ENCODE data around the gene SYNPO2L.
"Not testable (repeated sequence)": the region's sequence is repeated elsewhere in the genome, so short reads cannot be mapped to it uniquely, and the experiment has no call there.

SYNPO2L gene

GRCh38 chr10:73617143-73617542 is 38.7 kb downstream of the SYNPO2L start:
- DNase-seq (ENCODE audit: low read depth): not testable (repeated sequence)

DNA sequence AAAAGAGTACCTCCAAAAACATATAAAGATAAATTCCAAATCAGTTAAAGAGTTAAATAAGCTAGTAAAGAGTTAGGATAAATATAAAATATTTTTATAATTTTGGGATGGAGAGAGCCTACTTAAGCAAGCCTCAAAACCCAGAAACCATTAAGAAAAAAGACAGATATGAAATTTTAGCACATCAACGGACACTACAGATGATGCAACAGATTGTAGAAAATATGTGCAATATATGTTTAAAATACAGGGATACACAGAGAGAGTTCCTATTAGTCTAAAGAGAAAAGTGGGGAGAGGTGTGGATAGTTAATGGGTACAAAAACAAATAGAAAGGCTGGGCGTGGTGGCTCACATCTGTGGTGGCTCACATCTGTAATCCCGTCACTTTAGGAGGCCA is 41.1 kb downstream of the SYNPO2L start:
- DNase-seq (ENCODE audit: low read depth): no peak

GRCh38 chr10:73609116-73609515 is 46.7 kb downstream of the SYNPO2L start:
- DNase-seq (ENCODE audit: low read depth): no peak

DNA sequence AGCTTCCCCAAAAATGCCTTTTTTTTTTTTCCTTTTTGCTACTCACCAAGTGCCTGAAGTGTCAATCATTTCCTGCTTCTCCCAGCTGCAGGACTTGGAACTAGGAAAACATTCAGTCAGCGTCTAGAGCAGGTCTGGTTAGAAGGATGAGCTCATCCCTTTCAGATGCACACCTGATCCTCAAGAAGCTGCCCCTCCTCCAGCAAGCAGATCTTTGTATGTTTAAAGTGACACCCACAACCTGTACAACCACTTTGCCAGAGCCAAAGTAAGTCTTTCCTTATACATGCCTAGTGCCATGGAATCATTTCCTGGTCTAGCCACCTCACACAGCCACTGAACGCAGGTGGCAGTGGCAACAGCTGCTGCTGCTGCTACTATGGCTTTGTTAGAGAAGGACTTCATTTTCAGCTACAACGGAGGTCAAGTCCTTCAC is 54.3 kb downstream of the SYNPO2L start:
- DNase-seq (ENCODE audit: low read depth): no peak

- DNase-seq (ENCODE audit: low read depth): no peak
These were observed 58.5 kb downstream of the SYNPO2L start for GRCh38 chr10:73597346-73597745.
